DND-41 (cell line): Measurements from ENCODE around the gene EMCN.

Experiments used
- ATAC-seq: fragments of 200-7000 bp; cut with Tn5 transposase; 3 replicates; pipeline ENCODE4 v1.9.1; 2021; ENCODE audit warnings: low read depth; ENCODE audit not compliant: insufficient read depth
- DNase-seq: peaks from one replicate; pipeline ENCODE4 v3.0.0-alpha.2; 2020
- H2AFZ ChIP-seq: 2 replicates; pipeline ENCODE4 v1.6.0; 2012; ENCODE audit warnings: low read depth, low read length
- H3K27ac ChIP-seq: 2 replicates; pipeline ENCODE4 v1.5.1; 2012; ENCODE audit warnings: low read length, inconsistent platforms
- H3K27me3 ChIP-seq: fragments of 200-600 bp; sonication (generic); 2 replicates; pipeline ENCODE4 v1.6.0; 2012; ENCODE audit warnings: low read length, mild to moderate bottlenecking, inconsistent platforms; ENCODE audit not compliant: insufficient read depth, poor library complexity
- H3K36me3 ChIP-seq: 2 replicates; pipeline ENCODE4 v1.5.1; 2012; ENCODE audit warnings: low read length, inconsistent platforms; ENCODE audit not compliant: insufficient read depth
- H3K4me1 ChIP-seq: 2 replicates; pipeline ENCODE4 v1.5.1; 2012; ENCODE audit warnings: mild to moderate bottlenecking, low read length; ENCODE audit not compliant: insufficient read depth
- H3K4me2 ChIP-seq: 2 replicates; pipeline ENCODE4 v1.6.0; 2012; ENCODE audit warnings: mild to moderate bottlenecking, moderate library complexity, low read length, inconsistent platforms; ENCODE audit not compliant: insufficient read depth
- H3K4me3 ChIP-seq, 2 experiments: fragments of 200-600 bp in 1 of 2; shearing (Covaris generic) in 1 of 2; 2 replicates each; pipeline ENCODE4 v1.5.1; 2012 to 2016; ENCODE audit warnings: inconsistent platforms in 2 of 2, low read length in 2 of 2, mild to moderate bottlenecking in 2 of 2, low read depth in 1 of 2, moderate library complexity in 1 of 2
- H3K79me2 ChIP-seq: 2 replicates; pipeline ENCODE4 v1.6.0; 2012; ENCODE audit warnings: low read length, inconsistent platforms; ENCODE audit not compliant: insufficient read depth
- H3K9ac ChIP-seq: 2 replicates; pipeline ENCODE4 v1.6.0; 2012; ENCODE audit warnings: low read depth, mild to moderate bottlenecking, inconsistent platforms, low read length, moderate library complexity
- H3K9me3 ChIP-seq: 2 replicates; pipeline ENCODE4 v1.5.1; 2012; ENCODE audit warnings: low read length, moderate library complexity, mild to moderate bottlenecking, inconsistent platforms; ENCODE audit not compliant: insufficient read depth, severe bottlenecking
- H4K20me1 ChIP-seq: 2 replicates; pipeline ENCODE4 v1.6.0; 2012; ENCODE audit warnings: low read length; ENCODE audit not compliant: insufficient read depth
- CTCF ChIP-seq: IDR thresholded peaks from 2 replicates; pipeline ENCODE4 v1.5.1; 2012; ENCODE audit warnings: borderline replicate concordance, low read length, moderate library complexity, mild to moderate bottlenecking; ENCODE audit not compliant: poor library complexity, severe bottlenecking; ENCODE audit errors: extremely low read depth
- EZH2 ChIP-seq: IDR thresholded peaks from 3 replicates; pipeline ENCODE4 v1.6.1; 2012; ENCODE audit warnings: borderline replicate concordance, low read depth, mild to moderate bottlenecking, moderate library complexity, low read length, inconsistent platforms; ENCODE audit not compliant: severe bottlenecking

Gene EMCN

GRCh38 chr4:100525686-100526085, 7.9 kb upstream of the EMCN start:
- Histone ChIP-seq H3K9me3 (peaks cover 4% of the 10 kb centered on the region), H4K20me1 (no peaks in the 10 kb centered on the region), H3K27ac (no peak overlapping the region), H3K4me1 (peaks cover 16% of the 10 kb centered on the region), H3K9ac (no peak overlapping the region), H3K27me3 (no peaks in the 10 kb centered on the region), H3K79me2 (no peaks in the 10 kb centered on the region), H2AFZ (no peak overlapping the region), H3K4me2 (no peak overlapping the region), H3K4me3 (no peak overlapping the region), H3K36me3 (no peaks in the 10 kb centered on the region)
- DNase-seq: no peak
- no peak for ATAC-seq
- TF ChIP-seq EZH2: no peak
- no peak for TF ChIP-seq CTCF

DNA sequence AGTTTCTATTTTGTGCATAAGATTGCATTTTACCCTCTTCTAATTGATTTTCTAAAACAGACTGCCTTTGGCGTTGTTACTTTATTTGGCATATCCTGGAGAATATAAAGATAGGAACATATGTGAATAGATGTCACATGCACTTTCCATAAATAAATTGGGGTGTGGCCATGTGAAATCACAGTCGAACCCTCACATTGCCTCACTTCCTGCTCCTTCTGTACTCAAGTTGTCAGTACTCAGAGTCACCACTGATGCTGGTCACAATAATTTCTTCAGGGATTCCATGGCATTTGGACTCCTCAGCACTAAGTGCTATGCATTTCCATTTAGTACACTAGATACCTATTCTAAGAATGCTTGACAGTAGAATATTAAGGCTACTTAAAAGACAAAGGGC, 1.4 kb upstream of the EMCN start:
- H3K79me2 ChIP-seq: no peaks in the 10 kb centered on the region
- no peaks in the 10 kb centered on the region for H4K20me1 ChIP-seq
- TF ChIP-seq EZH2: no peak
- no peak for TF ChIP-seq CTCF
- DNase-seq (no peak), ATAC-seq (no peak)
- no peaks in the 10 kb centered on the region for H3K27me3 ChIP-seq
- H2AFZ ChIP-seq: no peak overlapping the region
- no peaks in the 10 kb centered on the region for H3K4me1 ChIP-seq
- H3K4me2 ChIP-seq: no peak overlapping the region
- H3K4me3 ChIP-seq: no peak overlapping the region
- no peak overlapping the region for H3K27ac ChIP-seq
- no peaks in the 10 kb centered on the region for H3K9me3 ChIP-seq
- H3K9ac ChIP-seq: no peak overlapping the region
- no peaks in the 10 kb centered on the region for H3K36me3 ChIP-seq

- TF ChIP-seq EZH2 (no peak), CTCF (no peak)
- no peaks in the 10 kb centered on the region for H4K20me1 ChIP-seq
- H2AFZ ChIP-seq: no peak overlapping the region
- no peak overlapping the region for H3K9ac ChIP-seq
- no peaks in the 10 kb centered on the region for H3K79me2 ChIP-seq
- no peaks in the 10 kb centered on the region for H3K27me3 ChIP-seq
- H3K4me3 ChIP-seq: no peak overlapping the region
- no peak overlapping the region for H3K4me2 ChIP-seq
- no peaks in the 10 kb centered on the region for H3K4me1 ChIP-seq
- H3K27ac ChIP-seq: no peak overlapping the region
- no peak for DNase-seq
- H3K36me3 ChIP-seq: no peaks in the 10 kb centered on the region
- no peak for ATAC-seq
- no peaks in the 10 kb centered on the region for H3K9me3 ChIP-seq
These were observed 1.6 kb downstream of the EMCN start for GRCh38 chr4:100516225-100516624.

GRCh38 chr4:100511896-100512295, 5.9 kb downstream of the EMCN start:
- Histone ChIP-seq H3K4me3 (no peak overlapping the region), H4K20me1 (no peaks in the 10 kb centered on the region), H2AFZ (no peak overlapping the region), H3K79me2 (no peaks in the 10 kb centered on the region), H3K36me3 (no peaks in the 10 kb centered on the region), H3K9ac (no peak overlapping the region), H3K9me3 (no peaks in the 10 kb centered on the region), H3K27me3 (no peaks in the 10 kb centered on the region), H3K27ac (no peak overlapping the region), H3K4me2 (no peak overlapping the region), H3K4me1 (no peaks in the 10 kb centered on the region)
- TF ChIP-seq CTCF (no peak), EZH2 (no peak)
- ATAC-seq (no peak), DNase-seq (no peak)
